ENCODE measurements around the gene SMIM5.
"Not testable (repeated sequence)": the region's sequence is repeated elsewhere in the genome, so short reads cannot be mapped to it uniquely, and the experiment has no call there.

Gene SMIM5

DNA sequence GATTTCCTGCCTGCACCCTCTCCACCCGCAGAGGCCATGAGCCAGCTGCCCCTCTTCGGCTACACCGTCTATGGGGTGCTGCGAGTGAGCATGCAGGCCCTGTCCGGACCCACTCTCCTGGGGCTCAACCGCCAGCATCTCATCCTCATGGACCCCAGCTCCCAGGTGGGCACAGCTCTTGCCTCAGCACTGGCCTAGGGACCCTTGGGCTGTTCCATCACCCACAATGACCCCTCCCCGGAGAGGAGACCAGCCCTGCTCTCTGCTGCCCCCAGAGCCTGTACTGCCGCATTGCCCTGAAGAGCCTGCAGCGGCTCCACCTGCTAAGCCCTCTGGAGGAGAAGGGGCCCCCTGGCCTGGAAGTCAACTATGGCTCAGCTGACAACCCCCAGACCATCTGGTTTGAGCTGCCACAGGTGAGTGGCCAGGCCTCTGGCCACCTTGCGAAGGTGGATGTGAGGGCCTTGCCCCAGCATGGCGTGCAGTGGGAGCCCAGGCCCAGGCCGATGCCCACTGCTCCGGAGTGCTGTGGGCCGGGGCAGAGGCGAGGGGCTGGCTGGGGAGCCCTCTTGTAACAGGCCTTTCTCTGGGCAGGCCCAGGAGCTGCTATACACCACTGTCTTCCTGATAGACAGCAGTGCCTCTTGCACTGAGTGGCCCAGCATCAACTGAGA, 7.3 kb upstream of the SMIM5 start:
- DNase-seq, result no peak

DNA sequence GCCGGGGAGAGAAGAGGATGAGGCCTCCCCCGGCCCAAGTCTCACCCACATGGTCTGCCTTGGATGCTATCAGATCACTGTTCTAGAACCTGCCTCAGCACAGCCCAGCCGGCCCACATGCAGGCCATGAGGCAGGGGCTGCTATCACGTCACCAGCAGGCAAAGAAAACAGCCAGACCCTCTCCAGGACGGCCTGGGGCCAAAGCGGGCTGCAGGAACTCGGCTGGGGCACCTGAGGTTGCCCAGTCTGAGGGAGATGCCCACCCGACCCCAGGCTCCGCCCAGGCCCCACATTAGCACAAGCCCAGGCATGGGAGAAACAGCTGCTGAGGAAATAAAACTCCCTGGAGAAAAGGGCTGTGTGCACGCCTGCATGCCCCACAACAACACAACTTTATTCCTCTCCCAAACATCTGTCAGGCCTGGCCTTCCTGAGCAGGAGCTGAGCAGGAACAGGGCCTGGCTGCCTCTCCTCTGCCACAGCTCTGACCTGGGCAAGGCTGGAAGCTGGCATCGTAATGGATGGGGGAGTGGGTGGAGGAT, 6.7 kb upstream of the SMIM5 start:
- DNase-seq, result no peak

- DNase-seq, result no peak
Observed at GRCh38 chr17:75627094-75627493, 6.1 kb upstream of the SMIM5 start.

DNA sequence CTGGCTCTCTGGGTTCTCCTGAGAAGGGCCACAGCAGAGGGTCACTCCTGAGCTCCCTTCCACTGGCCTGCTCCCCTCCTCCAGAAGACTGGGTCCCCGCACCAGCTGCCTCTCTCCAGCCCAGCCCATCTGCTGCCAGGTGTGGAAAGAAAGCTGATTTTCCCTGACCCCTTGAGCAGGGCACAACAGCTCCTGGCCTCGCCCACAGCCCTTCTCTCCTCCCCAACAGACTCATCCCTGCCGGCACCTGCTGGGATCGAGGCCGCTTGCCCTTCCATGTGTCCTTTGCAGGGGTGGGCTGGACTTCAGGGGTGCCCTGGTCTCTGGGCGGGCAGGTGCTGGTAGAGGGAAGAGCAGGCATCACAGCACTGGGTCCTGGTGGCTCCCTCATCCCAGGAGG, 4.8 kb upstream of the SMIM5 start:
- DNase-seq, result no peak

DNA sequence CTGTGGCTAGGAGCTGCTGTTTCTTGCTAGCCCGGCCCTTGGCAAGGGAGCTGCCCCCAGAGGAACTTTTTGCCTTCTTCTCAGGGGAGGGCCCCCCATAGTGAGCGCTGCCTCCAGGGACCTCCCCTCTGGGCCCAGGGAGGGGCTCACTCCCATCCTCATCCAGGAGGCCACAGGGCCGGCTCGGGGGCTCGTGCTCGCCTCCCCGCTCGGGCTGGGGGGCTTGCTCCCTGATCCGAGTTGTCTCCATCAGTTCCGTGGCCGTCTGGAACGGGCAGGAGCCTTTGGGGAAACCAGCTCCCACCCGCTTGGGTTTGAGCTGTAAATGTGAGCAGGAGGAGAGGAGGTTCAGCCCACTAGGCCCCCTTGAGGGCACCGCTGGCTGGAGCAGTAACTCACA, 4.1 kb upstream of the SMIM5 start:
- DNase-seq, result no peak

GRCh38 chr17:75630071-75630917, 2.9 kb upstream of the SMIM5 start:
- no peak for DNase-seq

DNA sequence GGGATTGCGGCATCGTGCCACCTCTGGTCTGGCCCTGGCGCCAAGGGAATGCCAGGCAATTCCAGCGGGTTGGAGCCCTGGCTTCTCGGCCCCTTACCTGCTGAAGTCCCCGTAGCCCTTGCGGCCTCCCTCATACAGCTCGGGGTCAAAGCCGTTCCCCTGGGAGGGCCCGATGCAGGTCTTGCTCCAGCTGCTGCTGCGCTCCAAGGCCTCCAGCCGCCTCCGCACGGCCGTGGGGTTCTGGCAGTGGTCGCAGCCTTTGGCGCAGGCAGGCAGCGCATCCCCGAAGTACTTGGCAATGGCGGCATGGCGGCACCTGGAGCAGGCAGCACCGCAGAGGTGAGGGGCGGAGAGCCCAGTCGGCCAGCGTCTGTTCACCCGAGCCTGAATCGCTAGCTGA, 1.9 kb upstream of the SMIM5 start:
- DNase-seq, result no peak

DNA sequence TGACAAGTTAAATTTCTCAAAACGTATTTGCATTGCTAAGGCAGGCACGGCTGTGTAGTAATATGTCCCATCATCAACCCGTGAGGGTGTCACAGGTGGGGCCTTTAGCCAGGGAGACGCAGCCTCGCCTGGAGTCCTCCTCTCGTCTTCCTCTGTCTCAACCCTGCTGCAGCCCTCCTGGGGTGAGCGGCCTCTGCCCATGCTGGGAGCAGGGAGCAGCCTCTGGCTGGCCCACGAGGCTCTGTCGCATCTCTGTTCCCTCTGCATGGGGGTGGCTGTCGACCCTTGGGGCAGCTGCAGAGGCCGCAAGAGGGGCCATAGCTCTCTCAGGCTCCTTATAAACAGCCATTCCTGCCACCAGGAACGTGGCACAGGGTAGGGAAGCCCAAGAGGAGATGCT, 806 bp upstream of the SMIM5 start:
- DNase-seq, result no peak

DNA sequence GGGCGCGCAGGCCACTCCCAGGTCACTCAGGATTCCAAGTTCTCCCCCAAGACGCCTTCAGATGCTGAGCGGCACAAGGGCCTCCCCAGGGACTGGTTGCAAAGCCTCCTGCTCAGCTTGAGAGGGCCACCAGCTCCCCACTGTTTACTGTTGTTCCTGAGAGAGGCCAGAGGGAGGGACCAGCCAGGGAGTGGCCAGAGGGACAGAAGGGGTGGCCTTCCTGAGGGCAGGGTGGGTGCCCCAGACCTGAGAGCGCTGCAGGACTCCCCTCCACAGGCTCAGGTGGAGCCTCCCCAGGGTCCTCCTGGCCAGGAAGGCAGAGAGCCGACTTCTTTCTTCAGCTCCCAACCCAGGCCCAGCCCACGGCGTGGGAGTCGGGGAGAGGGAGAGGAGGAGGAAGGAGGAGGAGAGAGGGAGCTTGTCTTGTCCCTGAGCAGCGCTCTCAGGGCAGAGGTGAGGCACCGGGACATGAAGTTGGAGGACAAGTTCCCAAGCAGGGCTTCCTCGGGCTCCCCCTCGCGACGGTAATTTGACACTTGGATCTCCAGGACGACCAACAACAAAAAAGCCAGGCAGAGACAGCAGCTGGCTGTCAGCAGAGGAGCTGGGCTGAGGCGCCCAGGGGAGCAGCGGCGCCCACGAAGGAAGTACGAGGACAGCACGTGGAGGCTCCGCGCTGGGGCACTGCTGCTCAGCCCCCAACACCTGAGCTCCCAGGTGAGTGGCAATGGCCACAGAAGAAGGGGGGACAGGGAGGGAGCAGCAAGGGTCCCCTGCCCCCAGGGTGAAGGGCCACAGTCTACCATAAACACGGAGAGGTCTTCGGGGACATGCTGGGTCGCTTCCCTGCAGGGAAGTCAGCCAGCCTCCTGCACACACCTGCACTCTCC, 497 bp downstream of the SMIM5 start:
- peak in 3 of 5 experiments; percentile 23 to 55 (median 23) for DNase-seq

DNA sequence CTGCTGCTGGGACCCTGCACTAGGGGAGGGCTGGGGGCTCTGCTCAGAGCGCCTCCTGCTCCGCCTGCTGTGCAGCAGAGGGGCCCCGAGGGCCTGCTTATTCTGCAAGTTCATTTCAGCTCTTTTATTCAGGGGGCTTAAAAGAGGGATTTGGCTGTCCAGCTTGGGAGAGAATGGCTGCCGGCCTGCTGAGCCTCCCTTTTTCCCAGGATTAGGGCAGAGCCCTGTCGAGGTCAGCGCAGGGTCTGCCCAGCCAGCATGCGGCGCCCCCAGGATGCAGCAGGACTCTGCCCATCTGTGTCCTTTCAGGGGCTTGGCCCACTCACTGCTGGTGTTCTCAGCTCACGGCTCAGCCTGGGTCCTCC, 1.1 kb downstream of the SMIM5 start:
- no peak for DNase-seq

GRCh38 chr17:75634754-75635609, 1.7 kb downstream of the SMIM5 start:
- no peak for DNase-seq

DNA sequence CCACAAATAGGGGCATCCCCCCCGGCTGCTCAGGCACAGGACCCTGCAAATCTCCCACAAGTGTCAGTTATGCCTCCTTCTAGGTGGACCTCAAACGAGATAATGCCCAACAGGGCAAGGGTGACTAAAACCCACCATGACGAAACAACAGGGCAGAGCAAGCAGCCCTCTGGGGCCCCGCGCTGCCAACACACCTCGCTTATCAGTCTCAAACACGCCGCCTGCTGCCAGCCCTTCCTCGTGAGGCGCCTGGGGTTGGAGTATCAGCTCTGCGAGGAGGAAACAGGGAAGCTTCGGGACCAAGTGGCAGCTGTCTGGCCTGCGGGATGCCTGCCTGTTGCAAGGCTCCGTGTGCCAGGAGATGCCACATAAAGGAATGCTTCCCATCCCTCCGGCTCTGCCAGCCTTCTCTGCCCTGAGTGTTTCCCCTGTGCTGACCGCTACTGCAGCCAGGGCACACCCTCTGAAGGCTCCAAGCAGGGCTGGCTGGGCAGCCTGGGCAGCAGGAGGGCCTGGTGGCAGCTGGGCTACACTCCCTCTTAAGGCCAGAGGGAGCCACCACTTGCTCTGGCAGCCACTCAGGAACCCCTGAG, 2.5 kb downstream of the SMIM5 start:
- DNase-seq, result no peak

DNA sequence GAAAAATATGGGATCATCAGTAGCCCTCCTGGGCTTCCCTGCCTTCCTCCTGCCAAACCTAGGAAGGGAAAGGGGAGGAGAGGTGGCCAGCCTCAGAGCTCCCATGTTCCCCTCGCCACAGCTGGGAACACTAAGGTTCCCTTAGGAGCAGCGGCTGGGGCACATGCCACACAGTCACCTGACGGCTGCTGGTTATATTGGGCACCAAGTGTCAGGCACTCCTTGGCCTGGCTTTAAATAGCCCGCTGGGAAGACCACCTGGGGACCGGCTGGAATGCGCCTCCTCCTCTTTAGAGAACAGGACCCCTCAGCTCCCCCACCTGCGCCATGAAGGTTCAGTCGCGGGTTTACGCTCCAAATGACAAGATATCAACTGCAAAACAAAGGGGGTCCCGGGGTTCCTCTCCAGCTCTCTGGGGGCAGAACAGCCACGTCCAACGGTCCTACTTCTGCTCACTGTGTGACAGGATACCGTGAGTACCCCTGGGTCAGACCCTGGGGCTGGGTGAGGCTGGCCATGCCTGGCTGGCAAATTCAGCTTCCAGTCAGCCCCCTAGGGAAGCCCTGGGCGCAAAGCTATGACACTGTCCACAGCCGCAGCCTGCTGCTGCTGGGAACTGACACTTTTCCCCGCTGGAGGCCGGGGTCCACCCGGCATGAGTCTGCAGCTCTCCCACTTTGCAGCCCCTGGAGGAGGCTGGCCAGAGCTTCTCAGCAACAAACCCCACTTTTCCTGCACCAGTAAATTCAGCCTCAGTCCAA, 3.3 kb downstream of the SMIM5 start:
- DNase-seq, result no peak

DNA sequence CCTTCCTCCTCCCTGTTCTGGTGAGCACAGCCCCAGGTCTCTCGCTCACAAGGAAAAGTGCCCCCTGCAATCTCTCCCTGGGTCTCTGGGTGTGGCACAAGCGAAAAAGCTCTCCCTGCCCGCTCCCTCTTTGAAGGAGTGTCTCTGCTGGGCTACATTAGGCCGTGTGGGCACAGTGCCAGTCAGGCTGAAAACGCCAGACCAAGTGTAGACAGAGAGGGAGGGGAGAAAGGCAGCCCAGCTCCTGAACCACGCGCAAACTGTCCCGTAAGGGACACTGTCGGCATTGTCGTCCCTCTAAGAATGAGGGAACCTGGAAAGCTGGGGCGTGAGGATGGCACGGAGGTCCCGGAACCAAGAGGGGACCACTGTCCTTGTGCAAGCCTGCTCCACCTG, 3.9 kb downstream of the SMIM5 start:
- DNase-seq, result no peak

DNA sequence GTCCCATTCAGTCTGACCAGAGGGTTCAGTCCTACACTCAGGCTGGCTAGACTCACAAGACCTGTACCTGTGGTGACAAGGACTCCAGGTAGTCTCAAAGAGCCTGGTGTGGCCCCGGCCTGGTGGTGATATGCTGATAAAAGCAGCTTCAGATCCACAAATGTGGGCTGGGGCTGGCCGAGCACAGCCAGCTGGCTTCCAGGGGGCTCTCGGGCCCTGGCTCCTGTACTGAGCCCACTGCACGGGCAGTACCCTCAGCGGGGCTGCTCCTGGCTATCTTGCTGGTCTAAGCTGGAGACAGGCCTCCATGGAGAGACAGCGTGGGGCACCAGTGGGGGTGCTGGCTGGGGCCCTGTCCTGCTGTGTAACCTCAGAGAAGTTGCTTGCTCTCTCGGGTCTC, 4.3 kb downstream of the SMIM5 start:
- DNase-seq, result no peak

GRCh38 chr17:75638039-75638438, 4.8 kb downstream of the SMIM5 start:
- not testable (repeated sequence) for DNase-seq

- DNase-seq, result no peak
Observed at GRCh38 chr17:75638893-75639292, 5.7 kb downstream of the SMIM5 start.

DNA sequence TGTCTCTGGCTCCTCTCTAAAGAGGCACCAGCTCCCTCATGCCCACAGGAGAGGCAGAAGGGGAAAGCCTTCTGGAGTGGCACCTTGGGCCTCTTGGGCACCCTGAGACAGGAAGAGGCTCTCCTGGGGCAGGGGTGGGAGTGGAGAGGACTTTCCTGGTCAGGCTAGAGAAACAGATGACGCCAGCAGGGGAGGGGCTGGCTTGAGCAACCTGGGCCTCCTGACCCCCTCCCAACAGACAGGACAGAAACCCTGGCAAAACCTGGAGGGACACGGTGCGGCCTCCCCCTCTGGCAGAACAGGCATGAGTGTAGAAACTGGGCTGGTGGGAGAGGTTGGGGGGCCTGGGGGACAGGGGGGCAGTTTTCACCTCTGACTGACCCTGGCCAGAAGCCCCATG, 6.1 kb downstream of the SMIM5 start:
- DNase-seq, result no peak

DNA sequence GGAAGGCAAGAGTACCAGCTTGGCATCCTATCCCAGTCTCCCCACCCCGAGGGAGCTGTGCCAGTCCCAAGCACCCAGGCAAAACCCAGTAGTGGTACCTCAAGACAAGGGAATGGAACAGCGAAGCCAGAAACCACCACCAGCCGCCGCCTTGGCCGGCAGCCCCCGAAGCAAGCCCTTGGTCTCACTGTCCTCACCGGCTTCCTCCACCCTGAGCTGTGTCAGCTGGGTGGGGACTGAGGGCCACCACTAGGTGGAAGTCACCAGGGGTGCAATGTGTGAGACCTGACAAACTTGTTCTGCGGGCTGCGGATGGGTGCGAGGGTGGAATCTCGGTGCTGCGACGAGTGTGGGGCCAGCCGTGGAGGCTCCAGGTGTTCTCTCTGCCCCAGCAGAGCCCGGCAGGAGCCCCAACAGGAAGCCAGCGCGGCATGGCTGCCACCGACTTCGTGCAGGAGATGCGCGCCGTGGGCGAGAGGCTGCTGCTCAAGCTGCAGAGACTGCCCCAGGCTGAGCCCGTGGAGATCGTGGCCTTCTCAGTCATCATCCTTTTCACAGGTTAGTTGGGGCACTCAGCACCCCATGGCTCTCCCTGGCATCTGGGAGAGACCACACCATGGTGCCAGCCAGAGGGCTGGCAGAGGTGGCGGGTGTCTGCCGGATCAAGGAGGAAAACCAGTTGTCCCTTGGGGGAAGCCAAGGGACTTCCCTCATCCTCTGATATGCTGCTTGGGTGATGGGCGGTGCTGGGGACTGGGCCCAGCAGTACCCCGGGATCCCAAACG, 6.7 kb downstream of the SMIM5 start:
- no peak for DNase-seq

DNA sequence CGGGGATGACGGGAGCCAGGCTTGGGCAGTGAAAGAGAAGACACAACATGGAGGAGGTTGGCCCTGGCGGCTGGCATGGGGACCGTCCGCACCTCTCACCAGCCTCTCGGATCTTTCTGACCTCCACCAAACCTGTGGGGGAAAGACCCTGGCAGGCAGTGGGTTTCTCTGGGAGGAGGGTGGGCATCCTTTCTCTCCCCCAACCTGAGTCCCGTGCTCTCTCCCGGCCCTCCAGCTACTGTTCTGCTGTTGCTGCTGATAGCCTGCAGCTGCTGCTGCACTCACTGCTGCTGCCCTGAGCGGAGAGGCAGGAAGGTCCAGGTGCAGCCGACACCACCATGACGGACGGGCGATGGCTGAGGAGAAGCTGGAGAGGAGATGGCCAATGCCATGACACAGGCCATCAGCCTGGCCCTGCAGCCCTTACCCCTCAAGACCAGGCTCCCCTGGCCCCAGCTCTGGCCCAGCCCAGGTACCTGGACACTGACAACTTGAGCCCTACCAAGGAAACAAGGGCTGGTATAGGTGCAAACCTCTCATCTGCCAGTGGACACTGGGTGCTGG, 7.4 kb downstream of the SMIM5 start:
- no peak for DNase-seq
